NCI-H1436 treated with DMSO at 0.1 percent for 48 hours (cell line): ENCODE measurements around the gene PIEZO2.
"Not testable (repeated sequence)": the region's sequence is repeated elsewhere in the genome, so short reads cannot be mapped to it uniquely, and the experiment has no call there.

Experiments used
- DNase-seq: peaks from one replicate; lab custom pipeline; 2025; lab: John Stamatoyannopoulos, UW

PIEZO2 gene

DNA sequence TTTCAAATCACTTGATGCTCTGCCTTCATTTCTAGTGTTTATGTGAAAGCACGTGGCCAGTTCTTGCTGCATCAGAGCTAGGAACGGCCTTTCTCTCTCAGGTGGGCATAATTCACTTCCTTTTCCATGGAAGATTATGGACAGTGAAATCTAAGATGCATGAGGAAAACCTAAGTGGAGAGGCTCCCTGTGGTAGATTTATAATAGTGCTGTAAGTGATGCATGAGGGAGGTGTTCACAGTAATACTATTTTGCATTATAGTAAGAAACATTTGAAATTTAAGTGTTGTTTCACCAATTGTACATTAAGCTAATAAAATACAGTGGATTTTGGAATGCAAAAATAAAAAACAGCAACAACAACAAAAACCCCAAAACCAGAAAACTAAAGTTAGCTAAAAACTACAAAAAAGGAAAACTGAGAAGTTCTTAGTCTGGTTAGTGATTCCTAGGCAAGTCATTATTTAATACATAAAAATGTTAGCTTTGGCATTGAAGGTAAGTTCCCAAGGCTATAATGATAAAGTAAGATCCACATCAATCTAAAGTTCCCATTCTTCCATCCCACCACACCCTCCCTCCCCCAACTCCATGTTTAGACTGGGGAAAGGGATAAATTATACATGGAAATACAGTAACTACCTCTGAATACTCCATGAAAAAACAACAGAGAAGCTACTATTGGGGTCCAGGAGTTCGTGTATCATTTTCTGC, 469.7 kb downstream of the PIEZO2 start:
- no peak for DNase-seq

GRCh38 chr18:10671441-10671840, 477.9 kb downstream of the PIEZO2 start:
- no peak for DNase-seq

GRCh38 chr18:10670856-10671255, 478.5 kb downstream of the PIEZO2 start:
- DNase-seq, result no peak

DNA sequence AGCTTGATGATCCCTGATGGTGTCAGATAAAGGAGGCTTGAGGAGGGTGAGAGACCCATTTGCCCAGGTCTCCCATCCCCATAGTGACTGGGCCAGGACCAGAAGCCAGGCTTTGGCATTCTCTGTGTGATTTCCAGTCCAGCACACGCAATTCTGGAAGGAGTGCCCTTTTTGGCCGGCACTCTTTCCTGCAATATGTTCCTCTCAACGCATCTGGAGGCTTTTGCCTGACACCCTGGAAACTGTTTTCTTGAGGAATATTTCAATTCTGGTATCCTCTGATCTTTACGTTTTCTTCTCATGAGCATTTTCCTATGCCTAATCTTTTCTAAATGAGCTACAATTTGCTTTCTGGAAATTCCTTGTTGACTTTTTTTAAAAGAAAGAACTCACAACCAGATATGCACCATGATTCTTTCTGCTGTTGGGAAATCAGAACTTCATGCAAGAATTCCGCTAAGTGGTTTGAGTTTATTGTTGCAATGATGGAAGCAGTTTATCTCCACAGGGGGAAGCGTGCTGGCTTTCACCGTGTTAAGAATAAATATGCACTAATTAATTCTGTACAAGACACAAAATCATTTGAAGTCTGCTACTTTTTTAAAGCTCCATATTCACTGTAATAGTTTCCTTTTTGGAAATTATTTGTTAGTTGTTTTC, 479.8 kb downstream of the PIEZO2 start:
- no peak for DNase-seq

- no peak for DNase-seq
Observed at GRCh38 chr18:10663750-10664149, 485.6 kb downstream of the PIEZO2 start.

DNA sequence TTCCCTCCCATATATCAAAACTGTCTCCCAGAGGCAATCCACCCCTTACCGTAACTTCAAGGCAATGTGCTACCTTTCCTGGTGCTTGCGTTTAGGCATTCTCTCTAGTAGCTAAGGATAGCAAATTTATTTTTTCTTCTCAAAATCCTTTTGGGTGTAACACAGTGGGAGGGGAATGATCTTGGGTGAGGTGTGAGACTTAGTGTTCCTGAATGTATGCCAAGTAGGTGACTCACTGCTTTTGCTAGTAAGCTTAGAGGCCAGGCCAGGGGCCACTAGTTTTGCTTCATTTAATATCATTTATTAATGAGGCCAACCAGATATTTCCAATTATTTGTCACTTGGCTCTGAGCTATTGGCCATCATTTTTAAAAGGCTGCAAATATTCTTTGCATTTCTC, 488.1 kb downstream of the PIEZO2 start:
- DNase-seq, result no peak

GRCh38 chr18:10660179-10660884, 489.0 kb downstream of the PIEZO2 start:
- no peak for DNase-seq

- no peak for DNase-seq
Observed at GRCh38 chr18:10659594-10659993, 489.8 kb downstream of the PIEZO2 start.

GRCh38 chr18:10659000-10659399, 490.4 kb downstream of the PIEZO2 start:
- no peak for DNase-seq

GRCh38 chr18:10644003-10644402, 505.4 kb downstream of the PIEZO2 start:
- not testable (repeated sequence) for DNase-seq

DNA sequence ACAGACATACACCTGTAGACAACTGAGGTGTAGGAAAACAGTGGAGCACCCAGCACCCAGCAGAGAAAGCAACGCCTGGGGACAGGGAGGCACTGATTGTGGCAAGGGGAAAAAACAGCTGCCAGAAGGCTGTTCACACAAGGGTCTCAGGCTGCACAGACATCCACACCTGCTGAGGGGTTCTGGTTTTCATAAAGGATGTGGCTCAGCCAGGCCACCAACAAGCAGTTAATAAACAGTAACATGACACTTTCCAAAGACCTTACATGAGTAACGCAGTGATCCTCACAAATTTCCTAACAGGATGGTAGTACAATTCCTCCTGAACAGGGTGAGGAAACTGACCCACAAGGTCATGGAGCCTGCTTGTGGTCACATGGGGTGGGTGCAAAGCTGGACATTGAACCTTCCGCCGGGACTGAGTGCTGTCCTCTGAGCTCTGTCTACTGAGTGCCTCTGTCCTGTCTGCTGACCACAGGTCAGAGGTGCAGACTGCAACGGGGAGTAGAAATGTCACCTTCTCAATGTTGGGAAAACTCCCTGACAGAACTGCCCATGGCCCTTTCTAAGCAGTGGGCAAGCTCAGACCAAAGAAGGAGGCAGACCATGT, 506.3 kb downstream of the PIEZO2 start:
- not testable (repeated sequence) for DNase-seq

GRCh38 chr18:10638539-10638885, 510.9 kb downstream of the PIEZO2 start:
- DNase-seq, result not testable (repeated sequence)

GRCh38 chr18:10637858-10638538, 511.4 kb downstream of the PIEZO2 start:
- DNase-seq, result not testable (repeated sequence)

GRCh38 chr18:10629076-10629475, 520.3 kb downstream of the PIEZO2 start:
- not testable (repeated sequence) for DNase-seq

DNA sequence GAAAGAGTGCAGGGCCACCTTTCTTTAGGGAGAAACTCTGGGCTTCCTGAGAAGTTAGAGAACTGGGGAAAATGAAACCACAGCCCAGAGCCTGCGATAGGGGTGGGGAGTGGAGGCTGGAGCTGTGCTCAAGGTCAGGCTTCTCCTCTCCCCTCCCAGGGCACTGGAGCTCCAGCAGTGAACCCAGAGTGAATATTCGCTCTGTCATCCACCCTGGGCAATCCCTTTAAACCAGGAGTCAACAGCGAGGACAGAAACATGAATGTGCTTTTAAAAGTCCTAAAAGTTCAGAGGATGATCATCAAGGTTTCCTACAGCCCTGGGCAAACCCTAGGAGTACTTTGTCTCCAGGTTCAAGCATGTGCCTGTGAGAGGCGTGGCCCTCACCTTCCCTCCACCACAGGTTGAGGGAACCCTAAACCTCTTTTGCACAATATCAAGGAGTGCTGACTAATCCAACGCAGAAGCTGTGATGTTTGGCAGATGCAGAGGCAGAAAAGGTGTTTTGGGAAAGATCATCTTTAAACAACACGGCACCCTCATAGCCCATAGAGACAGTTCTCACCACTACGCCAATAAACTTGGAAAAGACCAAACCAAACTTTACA, 522.7 kb downstream of the PIEZO2 start:
- not testable (repeated sequence) for DNase-seq

GRCh38 chr18:10623606-10624005, 525.8 kb downstream of the PIEZO2 start:
- not testable (repeated sequence) for DNase-seq

DNA sequence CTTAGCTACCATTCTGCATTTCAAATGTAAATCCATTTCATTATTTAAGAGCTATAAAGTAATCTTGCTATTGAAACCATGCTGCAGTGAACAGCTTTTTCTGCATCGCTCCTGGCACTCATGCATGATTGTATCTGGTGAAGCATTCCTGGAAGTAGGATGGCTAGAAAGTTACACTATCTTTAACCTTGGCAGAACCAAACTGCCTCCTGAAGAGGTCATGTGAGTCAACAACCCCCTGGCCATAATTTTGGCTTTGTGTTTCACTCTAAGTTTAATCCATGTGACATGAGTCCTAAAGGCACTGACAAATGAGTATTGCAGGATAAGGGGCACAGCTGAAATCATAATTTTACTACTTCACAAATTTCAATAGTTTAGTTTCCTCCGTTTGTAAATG, 526.4 kb downstream of the PIEZO2 start:
- DNase-seq, result not testable (repeated sequence)

DNA sequence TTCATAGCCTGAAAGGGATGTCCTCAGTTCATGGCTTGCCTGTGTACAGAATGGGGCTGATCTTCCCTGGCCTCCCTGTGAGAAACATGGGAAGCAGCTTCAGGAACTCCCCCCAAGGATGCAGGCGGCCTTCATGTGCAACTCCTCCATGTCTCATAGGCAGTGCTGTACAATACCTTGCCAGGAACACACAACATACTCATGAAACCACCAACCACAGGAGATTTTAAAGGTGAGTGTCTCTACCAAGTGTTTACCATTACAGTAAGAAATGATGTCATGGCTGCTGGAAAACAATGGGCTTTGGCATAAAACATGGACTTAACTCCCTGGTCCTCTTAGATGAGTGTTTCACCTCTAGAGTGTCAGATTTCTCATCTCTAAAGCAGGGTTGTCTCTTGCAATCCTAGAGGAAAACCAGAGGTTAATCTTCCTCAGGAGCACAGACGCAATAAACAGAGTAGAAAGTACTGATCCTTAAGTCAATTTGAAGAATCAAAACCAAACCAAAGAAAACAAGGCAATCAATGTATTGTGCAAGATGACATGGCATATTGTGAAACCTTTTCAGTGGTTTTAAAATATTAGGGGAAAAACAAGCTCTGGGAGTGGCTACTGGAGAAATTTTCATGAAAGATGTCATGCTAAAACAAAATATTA, 528.6 kb downstream of the PIEZO2 start:
- not testable (repeated sequence) for DNase-seq
